Hindlimb muscle (tissue), 1 donor: ENCODE measurements around the gene NFATC4. TPM values are rescaled to one million over a fixed set of nuclear protein-coding genes. Genes with fewer than 3 reads are reported as not detected.

Source experiments
- polyA plus RNA-seq: library from polyadenylated mRNA; unstranded; fragments of 120-200 nt; gene quantifications from one replicate; pipeline ENCODE4 v1.2.1, GENCODE V29; 2013; ENCODE audit not compliant: insufficient read length

The NFATC4 gene
- polyA plus RNA-seq, 1 donor: 34.8 TPM

Other genes with a start within 250 kb of the NFATC4 start
- gene FITM1, start 237.5 kb upstream of the NFATC4 start, polyA plus RNA-seq: 146 TPM
- 110 TPM for gene PSME1, start 232.0 kb upstream of the NFATC4 start, polyA plus RNA-seq
- 29.8 TPM for gene EMC9, start 226.6 kb upstream of the NFATC4 start, polyA plus RNA-seq
- 75.2 TPM for gene PSME2, start 221.6 kb upstream of the NFATC4 start, polyA plus RNA-seq
- 39.5 TPM for gene RNF31, start 220.7 kb upstream of the NFATC4 start, polyA plus RNA-seq
- gene IRF9, start 206.9 kb upstream of the NFATC4 start, polyA plus RNA-seq: 32.6 TPM
- gene REC8, start 196.1 kb upstream of the NFATC4 start, polyA plus RNA-seq: 14.5 TPM
- 33.5 TPM for gene IPO4, start 179.4 kb upstream of the NFATC4 start, polyA plus RNA-seq
- gene TM9SF1, start 172.7 kb upstream of the NFATC4 start, polyA plus RNA-seq: 18.6 TPM
- gene TSSK4, start 162.5 kb upstream of the NFATC4 start, polyA plus RNA-seq: 4.5 TPM
- 37.6 TPM for gene CHMP4A, start 154.7 kb upstream of the NFATC4 start, polyA plus RNA-seq
- 9.3 TPM for gene MDP1, start 152.1 kb upstream of the NFATC4 start, polyA plus RNA-seq
- 176 TPM for gene NEDD8, start 135.8 kb upstream of the NFATC4 start, polyA plus RNA-seq
- gene GMPR2, start 135.3 kb upstream of the NFATC4 start, polyA plus RNA-seq: 45.8 TPM
- gene TINF2, start 125.6 kb upstream of the NFATC4 start, polyA plus RNA-seq: 39.0 TPM
- 2.1 TPM for gene TGM1, start 105.0 kb upstream of the NFATC4 start, polyA plus RNA-seq
- 15.0 TPM for gene RABGGTA, start 96.6 kb upstream of the NFATC4 start, polyA plus RNA-seq
- 14.7 TPM for gene DHRS1, start 68.4 kb upstream of the NFATC4 start, polyA plus RNA-seq
- 22.6 TPM for gene NOP9, start 68.3 kb upstream of the NFATC4 start, polyA plus RNA-seq
- gene CIDEB, start 60.2 kb upstream of the NFATC4 start, polyA plus RNA-seq: 10.3 TPM
- gene LTB4R2, start 58.0 kb upstream of the NFATC4 start, polyA plus RNA-seq: 4.1 TPM
- 3.5 TPM for gene LTB4R, start 56.7 kb upstream of the NFATC4 start, polyA plus RNA-seq
- gene ADCY4, start 33.1 kb upstream of the NFATC4 start, polyA plus RNA-seq: 17.0 TPM
- gene RIPK3, start 28.2 kb upstream of the NFATC4 start, polyA plus RNA-seq: 2.1 TPM
- 25.1 TPM for gene NYNRIN, start 30.8 kb downstream of the NFATC4 start, polyA plus RNA-seq
- gene CBLN3, start 61.5 kb downstream of the NFATC4 start, polyA plus RNA-seq: 2.6 TPM
- 37.8 TPM for gene KHNYN, start 61.8 kb downstream of the NFATC4 start, polyA plus RNA-seq
- 62.9 TPM for gene SDR39U1, start 74.6 kb downstream of the NFATC4 start, polyA plus RNA-seq
- not detected for gene CMA1, start 140.1 kb downstream of the NFATC4 start, polyA plus RNA-seq
- gene CTSG, start 208.1 kb downstream of the NFATC4 start, polyA plus RNA-seq: 1.6 TPM
- gene GZMH, start 241.5 kb downstream of the NFATC4 start, polyA plus RNA-seq: 0.30 TPM